ENCODE measurements around the gene PTK6.

DNA sequence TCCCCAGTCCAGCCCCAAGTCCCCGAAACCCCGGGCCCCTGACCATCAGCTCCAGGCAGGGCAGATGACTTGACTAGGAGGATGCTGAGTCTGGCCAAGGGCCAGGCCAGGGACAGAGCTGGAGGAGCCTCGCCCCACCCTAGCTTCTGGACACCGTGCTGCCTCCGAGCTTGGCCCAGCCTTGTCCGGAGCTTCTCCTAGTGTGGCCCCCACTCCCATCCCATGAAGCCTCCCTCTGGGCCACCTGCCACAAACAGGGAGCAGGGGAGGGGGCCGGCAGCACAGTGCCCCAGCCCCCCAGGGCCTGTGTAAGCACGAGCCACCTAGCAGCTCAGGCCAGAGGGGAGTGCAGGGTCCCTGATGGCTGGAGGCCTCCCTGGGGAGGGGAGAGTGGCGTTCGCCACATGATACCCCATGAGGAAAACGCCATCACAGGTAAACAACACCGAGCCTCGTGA, 43.6 kb downstream of the PTK6 start:
- TF ChIP-seq CTCF (IDR thresholded peaks at IDR 0.05) (no peak), EZH2 (IDR thresholded peaks at IDR 0.05; ENCODE audit: borderline replicate concordance, insufficient read depth, low read depth, low read length, poor library complexity, severe bottlenecking) (no peak)
